ENCODE data around the gene PHLDB1.

PHLDB1 gene

DNA sequence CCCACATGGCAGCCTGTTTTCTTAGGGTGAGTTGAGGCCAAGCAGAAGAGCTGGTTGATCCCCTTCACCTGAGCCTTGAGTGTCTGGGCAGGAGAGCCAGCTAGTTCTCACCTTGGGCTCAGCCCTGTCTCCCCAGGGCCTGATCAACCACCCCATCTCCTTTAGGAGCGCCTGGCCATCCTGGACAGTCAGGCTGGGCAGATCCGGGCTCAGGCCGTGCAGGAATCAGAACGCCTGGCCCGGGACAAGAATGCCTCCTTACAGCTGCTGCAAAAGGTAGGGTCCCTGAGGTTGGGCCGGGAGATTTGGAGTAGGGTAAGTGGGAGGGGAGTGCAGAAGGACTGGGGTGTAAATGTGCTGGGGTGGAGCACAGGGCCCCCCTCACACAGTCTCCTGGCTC, 31.3 kb downstream of the PHLDB1 start:
- no peak for DNase-seq (ENCODE audit: low spot score)
- FAIRE-seq, result no peak

DNA sequence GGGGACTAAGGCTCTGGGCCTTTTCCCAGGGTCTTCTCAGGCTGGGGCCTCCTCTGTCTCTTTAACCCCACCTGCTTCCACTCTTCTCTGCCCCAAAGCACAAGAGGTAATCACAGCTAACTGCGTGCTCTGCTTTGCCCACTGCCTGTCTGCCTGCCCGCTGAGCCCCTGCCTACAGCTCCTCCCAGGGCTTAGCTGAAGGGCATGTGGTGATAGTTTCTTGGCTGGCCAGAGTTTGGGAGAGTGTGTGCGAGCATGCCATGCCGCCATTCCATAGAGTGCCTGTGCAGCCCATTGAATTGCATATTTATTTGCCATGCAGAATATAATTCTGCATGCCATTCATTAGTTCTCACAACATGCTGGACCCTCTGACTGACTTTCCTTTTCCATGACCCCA, 32.5 kb downstream of the PHLDB1 start:
- DNase-seq (ENCODE audit: low spot score), result no peak
- FAIRE-seq, result no peak

DNA sequence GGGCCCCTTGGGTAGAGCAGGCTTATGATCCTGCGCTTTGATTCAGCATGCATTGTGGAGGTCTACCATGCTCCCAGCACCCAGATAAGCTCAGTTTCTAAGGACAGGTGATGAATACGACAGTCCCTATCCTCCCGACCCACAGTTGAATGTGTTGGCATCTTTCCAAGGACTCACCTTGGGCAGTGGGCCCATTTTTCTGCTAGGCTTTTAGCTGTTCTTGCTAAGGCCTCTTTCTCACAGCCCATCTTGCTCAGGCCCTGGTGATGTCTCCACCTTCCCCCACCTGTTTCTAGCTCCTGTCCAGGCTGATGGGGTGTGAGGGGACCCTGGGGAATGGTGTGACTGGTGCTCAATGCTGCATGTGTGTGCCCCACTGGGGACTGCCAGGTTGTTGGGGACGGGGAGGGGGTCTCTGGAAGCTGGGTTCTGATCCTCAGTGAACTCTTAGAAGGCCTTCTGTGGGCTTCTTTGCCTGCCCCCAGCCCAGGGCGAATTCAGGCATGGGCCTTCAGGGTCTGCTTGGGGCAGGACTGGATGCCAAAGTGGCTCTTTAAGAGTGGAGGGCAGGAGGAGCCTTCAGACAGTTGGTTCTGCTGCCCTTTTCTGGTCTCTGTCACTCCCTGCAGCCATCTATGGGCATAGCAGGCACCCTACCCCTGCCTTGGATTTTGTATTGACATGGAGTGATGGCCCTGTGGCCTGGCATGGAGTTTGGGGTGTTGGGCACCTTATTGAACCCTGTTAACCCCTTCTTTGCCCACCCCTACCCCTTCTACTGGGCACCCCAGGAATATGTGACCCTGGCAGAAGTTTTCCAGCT, 33.1 kb downstream of the PHLDB1 start:
- DNase-seq (ENCODE audit: low spot score) (no peak), FAIRE-seq (no peak)

DNA sequence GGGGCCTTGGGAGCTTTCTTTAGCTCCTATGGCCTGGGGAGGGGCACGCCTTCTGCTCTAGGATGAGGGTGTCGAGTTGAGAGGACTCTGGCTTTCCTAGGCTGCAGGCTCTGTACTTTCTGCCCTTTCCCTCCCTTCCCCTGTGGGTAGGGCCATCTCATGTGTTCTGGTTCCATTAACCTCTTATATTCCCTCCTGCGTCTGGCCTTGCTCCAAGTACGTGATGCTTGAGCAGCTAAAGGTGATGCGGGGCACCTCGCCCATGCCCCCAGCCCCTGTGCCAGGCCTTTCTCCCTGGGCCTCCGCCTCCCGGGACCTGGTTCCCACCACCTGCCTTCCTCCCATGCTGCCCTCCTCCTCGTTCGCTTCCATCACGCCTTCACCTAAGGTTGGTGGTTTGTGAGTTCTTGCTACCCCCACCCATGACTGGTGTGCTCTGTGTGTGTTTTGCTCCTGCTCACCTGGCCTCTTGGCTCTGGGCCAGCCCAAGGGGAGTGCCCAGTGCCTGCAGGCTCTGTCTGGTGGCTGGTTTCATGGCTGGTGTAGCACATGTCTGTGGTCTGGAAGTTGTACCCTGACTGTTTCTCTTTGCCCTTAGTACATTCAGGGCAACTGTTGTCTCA, 34.1 kb downstream of the PHLDB1 start:
- DNase-seq (ENCODE audit: low spot score), result no peak
- no peak for FAIRE-seq

DNA sequence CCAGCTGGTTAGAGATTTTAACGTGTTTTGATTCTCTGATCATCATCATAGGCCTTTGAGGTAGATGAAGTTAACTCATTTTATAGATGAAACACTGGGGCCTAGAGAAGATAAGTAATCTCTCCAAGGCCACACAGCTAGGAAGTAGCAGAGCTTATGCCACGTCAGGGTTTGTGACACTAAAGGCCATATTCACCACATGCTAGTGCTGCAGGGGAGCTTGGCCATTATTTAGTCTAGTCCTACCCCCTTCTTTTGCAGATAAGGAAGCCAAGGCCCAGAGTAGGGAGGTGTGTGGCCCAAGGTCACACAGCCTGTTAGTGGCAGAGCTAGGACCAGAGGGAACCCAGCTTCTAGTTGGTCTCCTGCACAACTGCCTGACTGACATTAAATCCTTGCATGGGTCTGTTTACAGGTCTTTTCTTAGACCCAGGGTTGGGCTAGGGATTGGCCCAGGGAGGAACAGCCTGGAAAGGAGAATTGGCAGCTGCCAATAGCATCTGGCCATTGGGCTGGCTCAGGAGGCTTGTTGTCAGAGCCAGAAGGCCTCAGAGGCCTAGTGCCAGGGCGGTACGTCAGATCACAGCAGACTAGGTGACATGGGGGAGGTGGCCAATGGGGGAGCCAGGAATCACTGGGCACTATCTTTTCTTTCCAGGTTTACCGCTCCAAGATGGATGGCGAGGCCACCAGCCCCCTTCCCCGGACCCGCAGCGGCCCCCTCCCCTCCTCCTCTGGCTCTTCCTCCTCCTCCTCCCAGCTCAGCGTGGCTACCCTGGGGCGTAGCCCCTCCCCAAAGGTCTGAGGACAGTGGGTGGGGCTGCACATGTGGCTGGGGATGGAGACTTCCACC, 36.0 kb downstream of the PHLDB1 start:
- DNase-seq (ENCODE audit: low spot score) (no peak), FAIRE-seq (no peak)

DNA sequence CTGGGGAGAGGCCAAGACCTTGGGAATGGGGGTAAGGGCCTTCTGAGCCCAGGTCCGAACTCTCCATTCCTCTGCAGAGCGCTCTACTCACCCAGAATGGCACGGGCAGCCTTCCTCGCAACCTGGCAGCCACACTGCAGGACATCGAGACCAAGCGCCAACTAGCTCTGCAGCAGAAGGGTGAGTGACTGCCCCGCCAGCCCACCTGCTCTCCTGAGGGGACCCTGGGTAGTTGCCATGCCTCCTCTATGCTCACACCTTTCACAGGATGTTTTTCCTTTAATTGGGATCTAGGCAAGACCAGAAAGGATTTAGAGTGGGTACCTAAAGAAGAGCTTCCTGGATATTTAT, 36.6 kb downstream of the PHLDB1 start:
- DNase-seq (ENCODE audit: low spot score) (no peak), FAIRE-seq (no peak)

DNA sequence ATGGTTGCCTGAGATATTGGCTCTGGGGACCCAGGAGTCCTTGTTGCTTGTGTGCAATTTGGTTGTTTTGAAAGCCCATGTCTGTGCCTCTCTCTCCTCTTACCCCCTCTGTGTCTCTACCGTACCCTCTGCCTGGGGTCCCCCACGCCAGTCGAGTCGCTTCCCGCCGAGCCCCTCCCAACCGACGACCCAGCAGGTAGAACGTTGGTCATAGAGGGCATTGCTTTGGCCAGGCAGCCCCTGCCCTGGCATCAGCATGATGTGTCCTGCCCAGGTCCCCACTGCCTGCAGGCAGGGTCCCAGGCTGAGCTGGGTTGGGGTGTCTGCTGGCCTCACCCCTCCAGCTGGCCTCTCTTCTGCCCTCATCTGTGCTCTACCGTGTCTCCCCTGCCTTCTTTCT, 37.1 kb downstream of the PHLDB1 start:
- FAIRE-seq (no peak), DNase-seq (ENCODE audit: low spot score) (no peak)

DNA sequence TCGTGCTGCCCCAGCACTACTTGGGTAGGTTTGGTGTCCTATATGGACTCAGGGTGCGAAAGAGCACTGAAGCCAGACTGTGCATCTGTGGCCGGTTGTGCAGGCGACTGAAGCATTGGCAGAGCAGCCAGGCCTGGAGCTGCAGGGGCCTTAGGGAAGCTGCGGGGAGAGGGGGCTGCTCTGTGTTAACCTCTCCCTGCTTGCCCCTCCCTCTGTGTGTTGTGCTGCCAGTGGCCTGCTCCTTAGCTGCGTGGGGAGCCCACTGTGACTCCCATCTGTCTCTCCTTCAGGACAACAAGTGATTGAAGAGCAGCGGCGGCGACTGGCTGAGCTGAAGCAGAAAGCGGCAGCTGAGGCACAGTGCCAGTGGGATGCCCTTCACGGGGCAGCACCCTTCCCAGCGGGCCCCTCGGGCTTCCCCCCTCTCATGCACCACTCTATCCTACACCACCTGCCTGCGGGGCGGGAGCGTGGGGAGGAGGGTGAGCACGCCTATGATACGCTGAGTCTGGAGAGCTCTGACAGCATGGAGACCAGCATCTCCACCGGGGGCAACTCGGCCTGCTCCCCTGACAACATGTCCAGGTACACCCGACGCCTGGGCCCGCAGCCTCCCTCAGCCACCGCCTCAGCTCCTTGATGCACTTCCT, 37.8 kb downstream of the PHLDB1 start:
- DNase-seq (ENCODE audit: low spot score) (no peak), FAIRE-seq (no peak)

DNA sequence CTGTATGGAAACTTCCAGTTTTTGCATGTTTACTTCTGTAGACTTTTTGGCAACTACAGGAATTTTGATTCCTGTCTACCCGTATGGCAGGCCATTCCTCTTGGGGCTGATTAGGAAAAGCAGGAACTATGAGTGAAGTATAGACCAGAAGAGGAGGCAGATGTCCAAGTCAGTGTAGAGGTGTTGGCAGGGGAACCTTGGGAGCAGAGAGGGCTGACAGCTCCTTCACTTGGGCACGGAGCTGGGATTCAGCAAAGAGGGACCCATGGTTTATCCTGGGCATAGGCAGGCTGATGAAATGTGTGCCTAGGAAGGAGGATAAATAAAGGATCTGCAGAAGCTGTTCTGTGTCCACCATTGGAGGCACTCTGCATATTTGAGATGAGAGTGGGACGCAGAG, 39.0 kb downstream of the PHLDB1 start:
- FAIRE-seq, result no peak
- no peak for DNase-seq (ENCODE audit: low spot score)

DNA sequence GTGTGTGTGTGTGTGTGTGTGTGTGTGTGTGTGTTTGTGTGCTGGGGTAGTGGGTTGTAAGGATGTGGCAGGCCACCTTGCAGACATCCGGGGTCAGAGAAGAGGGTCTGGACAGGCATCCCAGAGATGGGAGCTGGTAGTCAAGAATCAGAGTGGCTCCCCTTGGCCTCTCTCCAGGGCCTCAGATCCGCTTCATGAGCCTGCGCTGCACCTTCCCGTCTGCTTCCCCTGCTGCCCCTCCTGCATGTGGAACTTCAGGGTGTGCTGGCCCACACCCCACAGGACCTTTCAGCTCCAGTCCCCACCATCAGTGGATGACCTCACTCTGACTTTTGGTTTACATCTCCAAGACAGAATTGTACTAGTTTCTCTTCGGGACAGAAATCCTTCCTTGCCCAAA, 40.9 kb downstream of the PHLDB1 start:
- no peak for FAIRE-seq
- no peak for DNase-seq (ENCODE audit: low spot score)

DNA sequence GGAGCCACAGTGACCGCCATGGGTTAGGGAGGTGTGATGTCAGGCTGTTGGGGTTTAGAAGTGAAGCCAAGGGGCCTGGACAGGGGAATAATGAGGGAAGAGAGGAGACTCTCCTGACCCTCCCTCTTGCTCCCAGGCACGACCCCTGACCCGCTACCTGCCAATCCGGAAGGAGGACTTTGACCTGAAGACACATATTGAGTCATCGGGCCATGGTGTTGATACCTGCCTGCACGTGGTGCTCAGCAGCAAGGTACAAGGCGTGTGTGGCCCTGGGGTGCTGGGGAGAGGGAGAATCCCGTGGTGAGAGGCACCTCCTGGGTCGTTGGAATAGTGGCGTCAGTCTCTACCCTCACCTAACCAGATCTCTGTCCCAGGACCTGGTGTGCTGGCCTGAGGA, 42.5 kb downstream of the PHLDB1 start:
- DNase-seq (ENCODE audit: low spot score), result no peak
- no peak for FAIRE-seq

DNA sequence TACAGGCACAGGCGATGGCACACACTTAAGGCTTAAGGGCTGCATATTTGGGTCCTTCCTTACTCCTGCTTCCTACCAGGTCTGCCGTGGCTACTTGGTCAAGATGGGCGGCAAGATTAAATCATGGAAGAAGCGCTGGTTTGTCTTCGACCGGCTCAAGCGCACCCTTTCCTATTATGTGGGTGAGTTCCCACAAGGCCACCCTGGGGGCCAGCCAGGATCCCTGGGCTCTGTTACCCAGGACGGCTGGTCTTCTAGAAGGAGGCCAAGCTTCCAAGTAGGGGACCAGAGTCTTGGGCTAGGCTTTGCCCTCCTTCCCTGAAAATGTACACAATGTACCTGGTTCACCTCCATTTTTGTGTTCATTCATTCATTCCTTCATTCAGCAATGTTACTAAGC, 43.0 kb downstream of the PHLDB1 start:
- no peak for FAIRE-seq
- no peak for DNase-seq (ENCODE audit: low spot score)

DNA sequence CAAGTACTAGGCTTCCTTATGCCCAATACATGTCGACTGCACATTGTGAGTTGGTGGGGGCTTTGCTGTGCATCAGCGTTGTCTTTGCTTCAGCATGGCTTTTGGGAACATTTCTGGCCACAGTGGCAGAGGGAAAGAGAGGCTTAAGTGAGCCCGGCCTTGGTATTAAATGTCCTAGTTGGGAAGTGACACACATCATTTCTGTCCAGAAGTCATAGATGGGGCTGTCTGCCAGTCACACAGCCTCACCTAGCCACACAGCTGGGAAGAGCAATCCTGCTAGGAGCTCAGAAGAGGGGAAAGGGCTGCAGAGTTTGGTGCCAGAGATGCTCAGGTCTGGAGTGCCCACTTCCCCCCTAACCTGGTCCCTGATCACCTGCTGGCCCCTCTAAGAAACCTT, 44.4 kb downstream of the PHLDB1 start:
- no peak for DNase-seq (ENCODE audit: low spot score)
- no peak for FAIRE-seq

DNA sequence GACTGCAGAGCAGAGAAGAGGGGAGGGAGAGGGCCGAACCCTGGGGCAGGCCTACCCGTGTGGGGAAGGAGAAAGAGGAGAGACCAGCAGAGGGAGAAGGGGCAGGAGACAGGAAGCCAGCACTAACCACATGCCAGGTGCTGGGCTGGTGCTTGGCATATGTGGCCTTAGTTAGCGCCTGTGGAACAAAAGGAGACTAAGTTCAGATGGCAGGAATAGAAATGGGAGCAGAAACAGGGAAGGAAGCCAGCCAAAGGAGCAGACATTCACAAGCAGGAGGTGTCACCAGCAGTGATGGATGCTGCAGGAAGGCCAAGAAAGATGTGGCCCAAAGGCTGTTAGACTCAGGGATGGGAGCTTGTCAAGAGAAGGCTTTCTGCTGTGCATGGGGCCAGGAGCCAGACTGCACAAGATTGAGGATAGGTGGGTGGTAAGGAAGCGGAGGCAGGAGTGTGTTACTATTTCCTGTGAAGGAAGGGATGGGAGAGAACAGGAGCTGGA, 45.3 kb downstream of the PHLDB1 start:
- DNase-seq (ENCODE audit: low spot score), result no peak

DNA sequence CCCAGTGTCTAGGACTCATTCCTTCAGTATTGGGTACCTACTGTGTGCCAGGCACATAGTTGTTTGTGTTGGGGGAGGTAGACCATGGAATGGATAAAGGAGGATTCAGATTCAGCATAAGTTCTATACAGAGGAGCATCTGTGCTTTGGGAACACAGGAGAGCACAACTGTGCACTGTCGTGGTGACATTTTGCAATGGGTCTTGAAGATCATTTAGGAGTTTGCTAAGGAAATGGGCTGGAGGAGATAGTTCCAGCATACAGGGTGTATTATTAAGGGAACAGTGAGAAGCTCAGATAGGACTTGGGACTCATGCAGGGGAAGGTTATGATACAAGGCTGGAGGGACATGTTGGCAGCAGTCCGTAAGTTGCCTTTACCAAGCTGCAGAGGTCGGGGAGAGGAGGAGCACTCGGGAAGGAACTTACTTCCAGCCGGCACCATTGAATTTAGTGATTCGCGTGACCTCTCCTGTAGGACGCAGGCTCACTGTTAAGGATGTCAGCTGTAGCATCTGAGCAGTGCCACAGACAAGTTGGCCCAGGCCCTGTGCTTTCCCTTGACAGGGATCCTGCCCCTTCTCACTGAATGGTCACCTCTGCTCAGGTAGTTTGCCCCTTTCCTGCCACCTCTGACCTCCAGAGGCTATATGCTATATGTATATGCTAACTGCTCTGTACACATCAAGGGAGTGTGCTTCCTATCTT, 46.4 kb downstream of the PHLDB1 start:
- no peak for DNase-seq (ENCODE audit: low spot score)
- no peak for FAIRE-seq

More for the DNA sequence above, 45.3 kb downstream of the PHLDB1 start:
- no peak for FAIRE-seq

DNA sequence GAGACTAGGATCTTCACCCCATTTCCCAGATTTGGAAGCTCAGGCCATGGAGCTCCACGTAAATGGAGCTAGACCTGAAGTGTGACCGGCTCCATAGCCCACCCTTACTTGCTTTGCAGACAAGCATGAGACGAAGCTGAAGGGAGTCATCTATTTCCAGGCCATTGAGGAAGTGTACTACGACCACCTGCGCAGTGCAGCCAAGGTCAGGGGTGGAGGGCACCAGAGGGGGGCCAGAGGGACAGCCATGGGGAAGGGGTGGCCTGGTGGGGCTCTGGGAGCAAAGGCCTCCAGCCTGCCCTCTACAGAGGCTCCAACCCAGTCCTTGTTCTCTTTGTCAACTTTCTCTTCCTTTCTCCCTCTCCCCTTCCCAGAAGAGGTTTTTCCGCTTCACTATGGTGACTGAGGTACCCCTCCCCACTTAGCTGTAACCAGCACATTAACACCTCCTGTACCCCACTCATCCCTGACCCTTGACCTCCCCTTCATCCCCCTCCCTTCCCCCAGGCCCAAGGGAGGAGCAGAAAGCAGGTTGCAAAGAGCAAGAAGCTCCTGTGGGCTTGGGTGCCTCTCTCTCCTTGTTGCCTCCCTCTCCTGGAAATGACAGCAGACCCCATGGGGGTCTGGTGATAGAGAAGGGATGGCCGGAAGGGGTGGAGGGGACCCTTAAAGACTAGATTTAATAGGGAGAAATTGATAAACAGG, 48.2 kb downstream of the PHLDB1 start:
- FAIRE-seq (no peak), DNase-seq (ENCODE audit: low spot score) (no peak)

DNA sequence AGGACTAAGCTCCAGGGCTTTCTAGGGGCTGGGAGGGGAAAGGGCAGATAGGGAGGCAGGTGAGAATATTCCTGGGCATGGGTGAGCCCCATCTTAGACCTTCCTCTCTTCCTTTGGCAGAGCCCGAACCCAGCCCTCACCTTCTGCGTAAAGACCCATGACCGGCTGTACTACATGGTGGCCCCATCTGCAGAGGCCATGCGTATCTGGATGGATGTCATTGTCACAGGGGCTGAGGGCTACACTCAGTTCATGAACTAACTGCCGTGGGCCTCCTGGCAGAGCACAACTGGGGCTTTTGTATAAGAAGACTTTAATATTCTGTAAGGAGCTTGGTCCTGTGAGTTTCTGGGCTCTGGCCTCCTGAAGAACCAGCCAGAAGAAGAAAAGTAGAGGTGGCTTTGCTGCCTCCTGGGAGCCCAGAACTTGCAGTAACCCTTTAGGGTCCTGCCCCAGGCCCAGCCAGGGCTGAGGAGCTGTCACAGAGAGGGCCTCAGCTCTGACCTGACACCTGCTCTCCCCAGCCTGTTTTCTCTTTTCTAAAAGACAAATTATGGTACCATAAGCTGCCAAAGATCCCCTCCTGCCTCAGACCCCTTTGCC, 49.2 kb downstream of the PHLDB1 start:
- FAIRE-seq (no peak), DNase-seq (ENCODE audit: low spot score) (no peak)

DNA sequence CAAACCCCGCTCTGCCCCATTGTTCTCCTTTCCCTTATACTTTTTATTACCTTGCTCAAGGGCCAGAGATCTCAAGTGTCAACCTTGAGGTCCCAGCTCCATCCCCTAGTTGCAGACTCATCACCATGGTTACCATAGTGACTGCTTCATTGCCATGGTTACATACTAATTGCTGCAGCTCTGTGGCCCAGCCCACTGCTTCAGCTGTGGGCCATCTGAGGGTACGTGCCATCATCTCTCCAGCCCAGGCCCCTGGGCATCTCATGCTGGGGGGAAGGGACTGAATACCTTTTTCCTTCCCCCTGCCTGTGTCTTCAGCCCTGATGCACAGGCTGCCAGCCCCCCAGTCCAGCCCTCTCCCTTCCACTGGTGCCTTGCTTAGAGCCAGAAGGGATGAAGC, 49.8 kb downstream of the PHLDB1 start:
- FAIRE-seq (no peak), DNase-seq (ENCODE audit: low spot score) (no peak)

DNA sequence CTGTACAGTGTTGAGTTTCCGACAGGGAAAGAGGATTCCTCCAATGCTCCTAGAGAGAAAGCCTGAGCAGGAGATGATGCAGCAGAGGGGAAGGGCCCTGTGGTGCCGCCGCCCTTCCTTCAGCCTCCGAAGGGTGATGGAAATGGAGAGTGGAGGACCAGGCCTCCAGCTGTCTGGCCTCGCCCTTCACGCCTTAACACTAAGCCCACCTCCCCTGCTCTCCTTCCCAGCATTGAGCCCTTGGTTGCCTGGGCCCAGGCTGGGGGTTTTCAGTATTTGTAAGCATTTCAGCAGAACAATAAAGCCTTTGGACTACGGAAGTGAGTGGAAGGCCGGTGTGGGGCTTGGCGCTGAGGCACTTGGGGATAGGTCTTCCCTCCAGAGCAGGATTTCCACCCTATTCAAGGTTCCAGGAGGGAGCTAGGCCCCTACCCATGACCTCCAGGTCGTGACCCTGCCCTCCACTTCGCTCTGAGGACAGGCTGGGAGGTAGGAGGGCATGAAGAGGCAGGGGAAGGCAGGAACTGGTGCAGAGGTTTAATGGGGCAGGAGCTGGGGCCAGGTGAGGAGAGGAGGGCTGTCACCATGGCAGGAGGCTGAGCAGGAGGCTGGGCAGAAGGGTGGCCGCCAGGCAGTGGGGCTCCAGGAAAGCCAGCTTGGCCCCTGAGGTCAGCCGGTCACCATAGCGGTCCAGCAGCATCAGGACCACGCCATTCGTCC, 50.5 kb downstream of the PHLDB1 start:
- no peak for FAIRE-seq
- no peak for DNase-seq (ENCODE audit: low spot score)

All from urothelium cell line (cell line).